DOHH2 (cell line): ENCODE results near the gene CFTR.

Experiments
- H3F3A ChIP-seq: fragments of 200-600 bp; sonication (generic), shearing (Covaris generic); 2 replicates; pipeline ENCODE4 v1.6.0; 2016; ENCODE audit warnings: antibody characterized with exemption, mild to moderate bottlenecking; ENCODE audit not compliant: control insufficient read depth, insufficient read depth
- H3K27ac ChIP-seq: fragments of 200-600 bp; sonication (generic); 2 replicates; pipeline ENCODE4 v1.5.1; 2014; ENCODE audit warnings: low read depth, mild to moderate bottlenecking, low read length, moderate library complexity
- H3K27me3 ChIP-seq: fragments of 200-600 bp; sonication (generic); 2 replicates; pipeline ENCODE4 v1.6.1; 2014; ENCODE audit warnings: mild to moderate bottlenecking, low read length, mixed read lengths; ENCODE audit not compliant: control insufficient read depth
- H3K36me3 ChIP-seq: fragments of 200-600 bp; sonication (generic); 2 replicates; pipeline ENCODE4 v1.6.1; 2014; ENCODE audit warnings: mild to moderate bottlenecking, low read length, moderate library complexity, mixed read lengths; ENCODE audit not compliant: control insufficient read depth
- H3K4me1 ChIP-seq: fragments of 200-600 bp; sonication (generic); 2 replicates; pipeline ENCODE4 v1.6.1; 2014; ENCODE audit warnings: mild to moderate bottlenecking, low read length, mixed read lengths; ENCODE audit not compliant: control insufficient read depth
- H3K4me2 ChIP-seq: fragments of 200-600 bp; sonication (generic); 2 replicates; pipeline ENCODE4 v1.6.0; 2014; ENCODE audit warnings: mild to moderate bottlenecking, low read length, moderate library complexity
- H3K4me3 ChIP-seq: fragments of 200-600 bp; sonication (generic); 2 replicates; pipeline ENCODE4 v1.5.1; 2014; ENCODE audit warnings: mild to moderate bottlenecking, low read length, mixed read lengths
- H3K79me2 ChIP-seq: fragments of 200-600 bp; sonication (generic); 2 replicates; pipeline ENCODE4 v1.6.1; 2014; ENCODE audit warnings: mild to moderate bottlenecking, low read length, mixed read lengths; ENCODE audit not compliant: control insufficient read depth
- H3K9me2 ChIP-seq: fragments of 200-600 bp; sonication (generic); replicated peaks from 2 replicates; pipeline ENCODE4 v1.6.1; 2014; ENCODE audit warnings: mild to moderate bottlenecking, low read length, mixed read lengths; ENCODE audit not compliant: control insufficient read depth
- H3K9me3 ChIP-seq: fragments of 200-600 bp; sonication (generic); 2 replicates; pipeline ENCODE4 v1.6.1; 2014; ENCODE audit warnings: antibody characterized with exemption, low read length, mixed read lengths; ENCODE audit not compliant: control insufficient read depth, insufficient read depth
- H4K20me1 ChIP-seq: fragments of 200-600 bp; sonication (generic); 2 replicates; pipeline ENCODE4 v1.6.0; 2014; ENCODE audit warnings: low read depth, mild to moderate bottlenecking, antibody characterized with exemption, low read length, moderate library complexity; ENCODE audit not compliant: control insufficient read depth, insufficient read depth
- EZH2phosphoT487 ChIP-seq: fragments of 200-600 bp; sonication (generic); IDR thresholded peaks from 2 replicates; pipeline ENCODE4 v1.6.1; 2017; ENCODE audit warnings: borderline replicate concordance, mild to moderate bottlenecking, antibody characterized with exemption, low read length, moderate library complexity, mixed read lengths
- TF ChIP-seq, protein P1 (sequence below): fragments of 200-600 bp; sonication (generic); IDR thresholded peaks from one replicate; pipeline ENCODE4 v1.5.1; 2014; ENCODE audit warnings: antibody characterized with exemption, mild to moderate bottlenecking, low read depth, low read length; ENCODE audit not compliant: poor library complexity, severe bottlenecking

The CFTR gene

DNA sequence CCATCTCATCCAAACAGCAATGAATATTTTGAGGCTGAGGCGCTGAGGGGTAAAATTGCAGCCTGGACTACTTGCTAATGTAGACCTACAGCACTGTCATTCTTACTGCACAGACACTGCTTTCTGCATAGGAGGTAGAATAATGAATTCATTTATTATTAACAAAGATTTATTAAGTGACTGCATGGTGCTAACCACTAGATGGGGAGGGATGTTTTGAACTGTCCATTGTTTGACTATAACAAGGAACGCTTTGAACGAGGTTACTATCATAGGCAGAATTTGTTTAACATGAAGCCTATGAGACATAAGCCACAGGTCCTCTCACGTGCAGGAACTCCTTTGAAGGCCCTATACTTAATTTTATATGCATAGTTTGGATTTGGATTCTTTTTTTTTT lies 143.8 kb downstream of the CFTR start:
- Histone ChIP-seq H3K4me2 (no peak overlapping the region), H3K79me2 (no peaks in the 10 kb centered on the region), H3K9me2 (no peaks in the 10 kb centered on the region), H3F3A (no peaks in the 10 kb centered on the region), H3K4me1 (no peaks in the 10 kb centered on the region), H3K27me3 (no peaks in the 10 kb centered on the region), H3K36me3 (no peaks in the 10 kb centered on the region), H3K4me3 (no peak overlapping the region), H3K9me3 (no peaks in the 10 kb centered on the region), H4K20me1 (no peaks in the 10 kb centered on the region), H3K27ac (no peak overlapping the region)
- no peak for TF ChIP-seq EZH2phosphoT487
- TF ChIP-seq, protein P1, sequence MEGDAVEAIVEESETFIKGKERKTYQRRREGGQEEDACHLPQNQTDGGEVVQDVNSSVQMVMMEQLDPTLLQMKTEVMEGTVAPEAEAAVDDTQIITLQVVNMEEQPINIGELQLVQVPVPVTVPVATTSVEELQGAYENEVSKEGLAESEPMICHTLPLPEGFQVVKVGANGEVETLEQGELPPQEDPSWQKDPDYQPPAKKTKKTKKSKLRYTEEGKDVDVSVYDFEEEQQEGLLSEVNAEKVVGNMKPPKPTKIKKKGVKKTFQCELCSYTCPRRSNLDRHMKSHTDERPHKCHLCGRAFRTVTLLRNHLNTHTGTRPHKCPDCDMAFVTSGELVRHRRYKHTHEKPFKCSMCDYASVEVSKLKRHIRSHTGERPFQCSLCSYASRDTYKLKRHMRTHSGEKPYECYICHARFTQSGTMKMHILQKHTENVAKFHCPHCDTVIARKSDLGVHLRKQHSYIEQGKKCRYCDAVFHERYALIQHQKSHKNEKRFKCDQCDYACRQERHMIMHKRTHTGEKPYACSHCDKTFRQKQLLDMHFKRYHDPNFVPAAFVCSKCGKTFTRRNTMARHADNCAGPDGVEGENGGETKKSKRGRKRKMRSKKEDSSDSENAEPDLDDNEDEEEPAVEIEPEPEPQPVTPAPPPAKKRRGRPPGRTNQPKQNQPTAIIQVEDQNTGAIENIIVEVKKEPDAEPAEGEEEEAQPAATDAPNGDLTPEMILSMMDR, result no peak

DNA sequence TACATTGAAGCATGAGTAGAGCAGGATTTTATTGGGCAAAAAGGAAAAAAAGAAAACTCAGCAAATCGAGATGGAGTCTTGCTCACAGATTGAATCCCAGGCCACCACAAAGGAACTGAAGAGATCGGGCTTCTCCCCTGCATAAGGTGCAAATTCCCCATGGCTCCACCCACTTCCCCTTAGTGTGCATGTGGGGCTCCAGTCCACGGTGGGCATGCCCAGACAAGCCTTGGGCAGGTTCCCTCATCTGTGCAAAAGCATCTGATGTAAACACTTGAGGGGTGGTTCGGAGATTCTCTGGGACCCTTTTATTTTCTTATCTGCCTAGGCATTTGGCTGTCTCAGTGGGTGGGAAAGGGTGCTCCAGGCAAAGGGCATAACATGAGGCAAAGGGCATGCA lies 150.7 kb downstream of the CFTR start:
- no peak overlapping the region for H3K4me3 ChIP-seq
- H3K4me1 ChIP-seq, result no peaks in the 10 kb centered on the region
- no peaks in the 10 kb centered on the region for H3K9me3 ChIP-seq
- H3K79me2 ChIP-seq, result no peaks in the 10 kb centered on the region
- no peak overlapping the region for H3K27ac ChIP-seq
- no peaks in the 10 kb centered on the region for H3K36me3 ChIP-seq
- H3K4me2 ChIP-seq, result no peak overlapping the region
- no peaks in the 10 kb centered on the region for H3F3A ChIP-seq
- H3K27me3 ChIP-seq, result no peaks in the 10 kb centered on the region
- no peaks in the 10 kb centered on the region for H4K20me1 ChIP-seq
- TF ChIP-seq, protein P1, result no peak
- TF ChIP-seq EZH2phosphoT487, result no peak
- no peaks in the 10 kb centered on the region for H3K9me2 ChIP-seq

DNA sequence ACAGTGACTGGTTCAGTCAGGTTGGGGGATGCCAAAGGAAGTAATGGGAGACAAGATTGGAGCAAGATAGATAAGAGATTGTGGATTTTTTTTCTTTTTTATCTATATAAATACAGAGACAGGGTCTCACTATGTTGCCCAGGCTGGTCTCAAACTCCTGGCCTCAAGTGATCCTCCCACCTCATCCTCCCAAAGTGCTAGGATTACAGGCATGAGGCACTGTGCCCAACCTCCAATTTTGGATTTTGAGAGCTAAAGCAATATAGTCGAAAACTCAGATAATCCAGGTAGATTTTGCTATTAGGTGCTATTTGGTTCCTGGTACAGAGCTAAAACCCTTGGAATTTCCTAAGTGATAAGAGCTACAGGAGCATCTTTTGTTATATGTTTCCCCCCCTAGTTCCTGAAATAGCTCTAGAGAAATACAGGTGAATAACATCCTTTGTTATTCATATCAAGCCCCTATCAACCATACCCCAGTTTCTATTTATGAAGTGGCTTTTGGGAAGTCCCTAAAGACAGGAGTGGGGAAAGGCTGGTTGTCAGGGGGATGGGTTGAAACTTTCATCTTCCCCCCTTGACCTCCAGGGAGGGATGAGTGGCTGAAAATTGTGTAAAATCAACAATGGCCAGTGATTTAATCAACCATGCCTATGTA lies 151.2 kb downstream of the CFTR start:
- Histone ChIP-seq H3K27ac (no peak overlapping the region), H3K9me3 (no peaks in the 10 kb centered on the region), H3K79me2 (no peaks in the 10 kb centered on the region), H3K4me2 (no peak overlapping the region), H3K4me1 (no peaks in the 10 kb centered on the region), H4K20me1 (no peaks in the 10 kb centered on the region), H3K36me3 (no peaks in the 10 kb centered on the region), H3K9me2 (no peaks in the 10 kb centered on the region), H3F3A (no peaks in the 10 kb centered on the region), H3K4me3 (no peak overlapping the region), H3K27me3 (no peaks in the 10 kb centered on the region)
- TF ChIP-seq, protein P1, result no peak
- TF ChIP-seq EZH2phosphoT487, result no peak
